GM23338 (cell line): ENCODE data around the gene CRISPLD2. TPM values are rescaled to one million over a fixed set of nuclear protein-coding genes. Genes with fewer than 3 reads are reported as not detected.

Experiments
- ATAC-seq: fragments of 200-7000 bp; cut with Tn5 transposase; 3 replicates; pipeline ENCODE4 v1.9.1; 2020
- DNase-seq: peaks from one replicate; pipeline ENCODE4 v3.0.0-alpha.2; 2015; ENCODE audit warnings: low spot score
- H2AFZ ChIP-seq: fragments of 200-600 bp; sonication (generic); 2 replicates; pipeline ENCODE4 v1.8.0; 2016; ENCODE audit warnings: antibody characterized with exemption, mild to moderate bottlenecking, moderate library complexity
- H3F3A ChIP-seq: fragments of 200-600 bp; sonication (generic); replicated peaks from 2 replicates; pipeline ENCODE4 v1.8.0; 2017; ENCODE audit warnings: antibody characterized with exemption, mixed run types, low read depth
- H3K27ac ChIP-seq: fragments of 200-600 bp; sonication (generic); 2 replicates; pipeline ENCODE4 v1.6.1; 2016; ENCODE audit warnings: low read depth
- H3K27me3 ChIP-seq: fragments of 200-600 bp; sonication (generic); 2 replicates; pipeline ENCODE4 v1.8.0; 2016; ENCODE audit warnings: mild to moderate bottlenecking, mixed run types, moderate library complexity; ENCODE audit not compliant: insufficient read depth
- H3K36me3 ChIP-seq: fragments of 200-600 bp; sonication (generic); 2 replicates; pipeline ENCODE4 v1.8.0; 2016; ENCODE audit warnings: mild to moderate bottlenecking; ENCODE audit not compliant: insufficient read depth
- H3K4me1 ChIP-seq: fragments of 200-600 bp; sonication (generic); 2 replicates; pipeline ENCODE4 v1.8.0; 2016; ENCODE audit warnings: mild to moderate bottlenecking, moderate library complexity; ENCODE audit not compliant: insufficient read depth
- H3K4me2 ChIP-seq: fragments of 200-600 bp; sonication (generic); 2 replicates; pipeline ENCODE4 v1.7.1; 2017; ENCODE audit warnings: mixed run types
- H3K4me3 ChIP-seq: fragments of 200-600 bp; sonication (generic); 2 replicates; pipeline ENCODE4 v1.6.1; 2016; ENCODE audit warnings: mixed run types
- H3K79me2 ChIP-seq: fragments of 200-600 bp; sonication (generic); replicated peaks from 2 replicates; pipeline ENCODE4 v1.8.0; 2017; ENCODE audit warnings: mild to moderate bottlenecking; ENCODE audit not compliant: insufficient read depth
- H3K9me2 ChIP-seq: fragments of 200-600 bp; sonication (generic); 2 replicates; pipeline ENCODE4 v1.8.0; 2017; ENCODE audit not compliant: insufficient read depth
- H4K20me1 ChIP-seq: fragments of 200-600 bp; sonication (generic); replicated peaks from 2 replicates; pipeline ENCODE4 v1.8.0; 2017; ENCODE audit warnings: mild to moderate bottlenecking; ENCODE audit not compliant: insufficient read depth
- H3K27ac Mint-ChIP-seq: 2 replicates; pipeline ENCODE4 v1.8.0; 2020; ENCODE audit warnings: inconsistent platforms, mild to moderate bottlenecking, moderate library complexity, mixed read lengths
- H3K27me3 Mint-ChIP-seq: 3 replicates; pipeline ENCODE4 v1.8.0; 2022; ENCODE audit warnings: low read depth, mild to moderate bottlenecking, moderate library complexity, mixed read lengths, inconsistent platforms; ENCODE audit not compliant: insufficient read depth, poor library complexity
- H3K36me3 Mint-ChIP-seq: 3 replicates; pipeline ENCODE4 v1.8.0; 2021; ENCODE audit warnings: low read depth, mild to moderate bottlenecking, inconsistent platforms, moderate library complexity, mixed read lengths
- H3K4me1 Mint-ChIP-seq: 3 replicates; pipeline ENCODE4 v1.8.0; 2020; ENCODE audit warnings: mild to moderate bottlenecking, inconsistent platforms, mixed read lengths
- H3K4me3 Mint-ChIP-seq: 3 replicates; pipeline ENCODE4 v1.8.0; 2021; ENCODE audit warnings: moderate library complexity, mild to moderate bottlenecking, inconsistent platforms, mixed read lengths
- H3K9me3 Mint-ChIP-seq: 3 replicates; pipeline ENCODE4 v1.8.0; 2020; ENCODE audit warnings: moderate library complexity, mild to moderate bottlenecking, inconsistent platforms, mixed read lengths
- CREB1 ChIP-seq: fragments of 250-450 bp; sonication (Bioruptor Pico); IDR thresholded peaks from 2 replicates; pipeline ENCODE4 v1.5.0; 2020; ENCODE audit warnings: low read depth, mild to moderate bottlenecking, moderate library complexity
- ETS1 ChIP-seq: IDR thresholded peaks from 2 replicates; pipeline ENCODE4 v1.6.1; 2016; ENCODE audit warnings: antibody characterized with exemption
- EZH2 ChIP-seq: fragments of 200-600 bp; sonication (generic); IDR thresholded peaks from one replicate; pipeline ENCODE4 v1.8.0; 2017; ENCODE audit warnings: antibody characterized with exemption, mild to moderate bottlenecking, low read depth; ENCODE audit not compliant: unreplicated experiment
- JUNB ChIP-seq: IDR thresholded peaks from one replicate; pipeline ENCODE4 v1.6.1; 2016; ENCODE audit warnings: antibody characterized with exemption; ENCODE audit not compliant: unreplicated experiment
- NANOG ChIP-seq: IDR thresholded peaks from 2 replicates; pipeline ENCODE4 v1.6.1; 2016; ENCODE audit warnings: antibody characterized with exemption, borderline replicate concordance
- POLR2AphosphoS5 ChIP-seq: IDR thresholded peaks from 2 replicates; pipeline ENCODE4 v1.6.1; 2016; ENCODE audit warnings: antibody characterized with exemption, low read depth
- REST ChIP-seq: IDR thresholded peaks from one replicate; pipeline ENCODE4 v1.6.1; 2018; ENCODE audit warnings: antibody characterized with exemption; ENCODE audit not compliant: unreplicated experiment
- STAT1 ChIP-seq: IDR thresholded peaks from one replicate; pipeline ENCODE4 v1.6.1; 2016; ENCODE audit warnings: antibody characterized with exemption; ENCODE audit not compliant: unreplicated experiment
- ZNF331 ChIP-seq: fragments of 250-450 bp; sonication (Bioruptor Pico); IDR thresholded peaks from 2 replicates; pipeline ENCODE4 v1.5.0; 2020; ENCODE audit warnings: low read depth, mild to moderate bottlenecking, moderate library complexity
- polyA plus RNA-seq: library from polyadenylated mRNA; unstranded; fragments of >200 nt; fragmentation: Nextera tagmentation; extraction: Ambion mirVana; gene quantifications from 2 replicates; pipeline ENCODE4 v1.2.1, GENCODE V29; 2016
- total RNA-seq: library from RNA; depleted of rRNA; stranded (reverse); fragments of >200 nt; shearing (Covaris generic); gene quantifications from 2 replicates; pipeline ENCODE4 v1.2.3, GENCODE V29; 2014
- TF ChIP-seq, protein P1 (sequence below): fragments of 250-450 bp; sonication (Bioruptor Pico); IDR thresholded peaks from 2 replicates; pipeline ENCODE4 v1.5.0; 2020; ENCODE audit warnings: mild to moderate bottlenecking, moderate library complexity

Gene CRISPLD2
- total and polyA plus RNA-seq, 2 experiments from 2014 or later = 2.6 to 8.3 TPM

DNA sequence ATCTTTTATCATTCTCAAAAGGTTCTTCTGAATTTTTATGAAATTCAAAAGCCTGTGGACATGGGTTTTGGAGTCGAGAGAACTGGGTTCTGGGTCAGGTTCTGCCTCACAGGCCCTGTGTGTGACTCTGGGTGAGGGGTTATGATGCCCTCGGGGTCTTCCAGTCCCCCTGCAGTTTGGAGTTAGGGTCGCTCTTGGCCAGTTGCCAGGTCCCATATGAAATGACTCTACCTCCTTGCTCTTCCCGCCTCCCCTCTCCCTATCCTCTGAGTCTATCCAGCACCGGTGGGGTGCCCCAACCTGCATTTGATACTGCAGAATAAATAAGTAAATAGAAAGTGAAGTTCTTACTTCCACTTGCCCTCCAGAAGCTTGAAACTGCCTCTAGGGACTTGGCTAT, 137.4 kb downstream of the CRISPLD2 start:
- no peaks in the 10 kb centered on the region for H3K36me3 Mint-ChIP-seq
- no peak for TF ChIP-seq STAT1
- TF ChIP-seq, protein P1, sequence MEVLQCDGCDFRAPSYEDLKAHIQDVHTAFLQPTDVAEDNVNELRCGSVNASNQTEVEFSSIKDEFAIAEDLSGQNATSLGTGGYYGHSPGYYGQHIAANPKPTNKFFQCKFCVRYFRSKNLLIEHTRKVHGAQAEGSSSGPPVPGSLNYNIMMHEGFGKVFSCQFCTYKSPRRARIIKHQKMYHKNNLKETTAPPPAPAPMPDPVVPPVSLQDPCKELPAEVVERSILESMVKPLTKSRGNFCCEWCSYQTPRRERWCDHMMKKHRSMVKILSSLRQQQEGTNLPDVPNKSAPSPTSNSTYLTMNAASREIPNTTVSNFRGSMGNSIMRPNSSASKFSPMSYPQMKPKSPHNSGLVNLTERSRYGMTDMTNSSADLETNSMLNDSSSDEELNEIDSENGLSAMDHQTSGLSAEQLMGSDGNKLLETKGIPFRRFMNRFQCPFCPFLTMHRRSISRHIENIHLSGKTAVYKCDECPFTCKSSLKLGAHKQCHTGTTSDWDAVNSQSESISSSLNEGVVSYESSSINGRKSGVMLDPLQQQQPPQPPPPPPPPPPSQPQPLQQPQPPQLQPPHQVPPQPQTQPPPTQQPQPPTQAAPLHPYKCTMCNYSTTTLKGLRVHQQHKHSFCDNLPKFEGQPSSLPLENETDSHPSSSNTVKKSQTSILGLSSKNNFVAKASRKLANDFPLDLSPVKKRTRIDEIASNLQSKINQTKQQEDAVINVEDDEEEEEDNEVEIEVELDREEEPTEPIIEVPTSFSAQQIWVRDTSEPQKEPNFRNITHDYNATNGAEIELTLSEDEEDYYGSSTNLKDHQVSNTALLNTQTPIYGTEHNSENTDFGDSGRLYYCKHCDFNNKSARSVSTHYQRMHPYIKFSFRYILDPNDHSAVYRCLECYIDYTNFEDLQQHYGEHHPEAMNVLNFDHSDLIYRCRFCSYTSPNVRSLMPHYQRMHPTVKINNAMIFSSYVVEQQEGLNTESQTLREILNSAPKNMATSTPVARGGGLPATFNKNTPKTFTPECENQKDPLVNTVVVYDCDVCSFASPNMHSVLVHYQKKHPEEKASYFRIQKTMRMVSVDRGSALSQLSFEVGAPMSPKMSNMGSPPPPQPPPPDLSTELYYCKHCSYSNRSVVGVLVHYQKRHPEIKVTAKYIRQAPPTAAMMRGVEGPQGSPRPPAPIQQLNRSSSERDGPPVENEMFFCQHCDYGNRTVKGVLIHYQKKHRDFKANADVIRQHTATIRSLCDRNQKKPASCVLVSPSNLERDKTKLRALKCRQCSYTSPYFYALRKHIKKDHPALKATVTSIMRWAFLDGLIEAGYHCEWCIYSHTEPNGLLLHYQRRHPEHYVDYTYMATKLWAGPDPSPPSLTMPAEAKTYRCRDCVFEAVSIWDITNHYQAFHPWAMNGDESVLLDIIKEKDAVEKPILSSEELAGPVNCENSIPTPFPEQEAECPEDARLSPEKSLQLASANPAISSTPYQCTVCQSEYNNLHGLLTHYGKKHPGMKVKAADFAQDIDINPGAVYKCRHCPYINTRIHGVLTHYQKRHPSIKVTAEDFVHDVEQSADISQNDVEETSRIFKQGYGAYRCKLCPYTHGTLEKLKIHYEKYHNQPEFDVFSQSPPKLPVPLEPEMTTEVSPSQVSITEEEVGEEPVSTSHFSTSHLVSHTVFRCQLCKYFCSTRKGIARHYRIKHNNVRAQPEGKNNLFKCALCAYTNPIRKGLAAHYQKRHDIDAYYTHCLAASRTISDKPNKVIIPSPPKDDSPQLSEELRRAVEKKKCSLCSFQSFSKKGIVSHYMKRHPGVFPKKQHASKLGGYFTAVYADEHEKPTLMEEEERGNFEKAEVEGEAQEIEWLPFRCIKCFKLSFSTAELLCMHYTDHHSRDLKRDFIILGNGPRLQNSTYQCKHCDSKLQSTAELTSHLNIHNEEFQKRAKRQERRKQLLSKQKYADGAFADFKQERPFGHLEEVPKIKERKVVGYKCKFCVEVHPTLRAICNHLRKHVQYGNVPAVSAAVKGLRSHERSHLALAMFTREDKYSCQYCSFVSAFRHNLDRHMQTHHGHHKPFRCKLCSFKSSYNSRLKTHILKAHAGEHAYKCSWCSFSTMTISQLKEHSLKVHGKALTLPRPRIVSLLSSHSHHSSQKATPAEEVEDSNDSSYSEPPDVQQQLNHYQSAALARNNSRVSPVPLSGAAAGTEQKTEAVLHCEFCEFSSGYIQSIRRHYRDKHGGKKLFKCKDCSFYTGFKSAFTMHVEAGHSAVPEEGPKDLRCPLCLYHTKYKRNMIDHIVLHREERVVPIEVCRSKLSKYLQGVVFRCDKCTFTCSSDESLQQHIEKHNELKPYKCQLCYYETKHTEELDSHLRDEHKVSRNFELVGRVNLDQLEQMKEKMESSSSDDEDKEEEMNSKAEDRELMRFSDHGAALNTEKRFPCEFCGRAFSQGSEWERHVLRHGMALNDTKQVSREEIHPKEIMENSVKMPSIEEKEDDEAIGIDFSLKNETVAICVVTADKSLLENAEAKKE (CRISPR knock-in tag) = no peak
- no peak for TF ChIP-seq ZNF331 (CRISPR knock-in tag)
- TF ChIP-seq NANOG = no peak
- TF ChIP-seq JUNB = no peak
- no peak for TF ChIP-seq CREB1 (CRISPR knock-in tag)
- no peak for TF ChIP-seq ETS1
- no peak for TF ChIP-seq POLR2AphosphoS5
- no peak for TF ChIP-seq REST
- no peak for TF ChIP-seq EZH2
- Histone ChIP-seq H3F3A (no peaks in the 10 kb centered on the region), H3K9me2 (no peaks in the 10 kb centered on the region), H3K4me3 (no peak overlapping the region), H3K79me2 (no peaks in the 10 kb centered on the region), H3K4me1 (no peaks in the 10 kb centered on the region), H4K20me1 (no peaks in the 10 kb centered on the region), H3K36me3 (no peaks in the 10 kb centered on the region), H2AFZ (no peak overlapping the region), H3K27me3 (no peaks in the 10 kb centered on the region), H3K27ac (no peak overlapping the region), H3K4me2 (no peak overlapping the region)
- ATAC-seq (no peak), DNase-seq (no peak)
- no peaks in the 10 kb centered on the region for H3K9me3 Mint-ChIP-seq
- H3K4me1 Mint-ChIP-seq = no peaks in the 10 kb centered on the region
- no peak overlapping the region for H3K27ac Mint-ChIP-seq
- H3K27me3 Mint-ChIP-seq = peaks cover 3% of the 10 kb centered on the region
- no peak overlapping the region for H3K4me3 Mint-ChIP-seq
